Stimulated activated naive CD8-positive, alpha-beta T cell treated with anti-CD3 and anti-CD28 coated beads, Interleukin-15, Interleukin-2, amounts not matched to agents 100 ng/mL and 50 ng/mL, for 24 hours (primary cell): ENCODE results near the gene IQCF5.

Experiments
- H3K27ac Mint-ChIP-seq: one replicate; pipeline ENCODE4 v1.8.0; 2021; ENCODE audit warnings: mild to moderate bottlenecking, mixed read lengths
- H3K27me3 Mint-ChIP-seq: one replicate; pipeline ENCODE4 v1.8.0; 2021; ENCODE audit warnings: mixed read lengths
- H3K36me3 Mint-ChIP-seq: one replicate; pipeline ENCODE4 v1.8.0; 2021; ENCODE audit warnings: low read depth, mixed read lengths
- H3K4me1 Mint-ChIP-seq: one replicate; pipeline ENCODE4 v1.8.0; 2021; ENCODE audit warnings: low read depth, mixed read lengths
- H3K4me3 Mint-ChIP-seq: one replicate; pipeline ENCODE4 v1.8.0; 2021; ENCODE audit warnings: mild to moderate bottlenecking, mixed read lengths
- H3K9me3 Mint-ChIP-seq: one replicate; pipeline ENCODE4 v1.8.0; 2021; ENCODE audit warnings: mixed read lengths

The IQCF5 gene

GRCh38 chr3:51830345-51830744, 45.1 kb downstream of the IQCF5 start:
- Mint-ChIP-seq H3K36me3 (no peaks in the 10 kb centered on the region), H3K27ac (no peak overlapping the region), H3K9me3 (peaks cover 25% of the 10 kb centered on the region), H3K4me1 (no peaks in the 10 kb centered on the region), H3K4me3 (no peak overlapping the region), H3K27me3 (peaks cover 55% of the 10 kb centered on the region)

- H3K27me3 Mint-ChIP-seq: peaks cover 41% of the 10 kb centered on the region
- no peaks in the 10 kb centered on the region for H3K36me3 Mint-ChIP-seq
- peaks cover 22% of the 10 kb centered on the region for H3K9me3 Mint-ChIP-seq
- H3K27ac Mint-ChIP-seq: no peak overlapping the region
- H3K4me3 Mint-ChIP-seq: no peak overlapping the region
- H3K4me1 Mint-ChIP-seq: peaks cover 3% of the 10 kb centered on the region
These were observed 47.1 kb downstream of the IQCF5 start for GRCh38 chr3:51828297-51828696.
